A549 (cell line): Measurements from ENCODE around the gene SF3B3. TPM values are rescaled to one million over a fixed set of nuclear protein-coding genes. Genes with fewer than 3 reads are reported as not detected.
"Not testable (repeated sequence)": the region's sequence is repeated elsewhere in the genome, so short reads cannot be mapped to it uniquely, and the experiment has no call there.

Experiments
- ATAC-seq, 2 experiments: fragments of 200-7000 bp in 1 of 2; fragments of >200 bp in 1 of 2; cut with Nextera tagmentation in 1 of 2; cut with Tn5 transposase in 1 of 2; 3 replicates each; pipeline versions ENCODE4 v1.8.0 to v1.9.1; 2018 to 2020; ENCODE audit warnings: mild to moderate bottlenecking in 1 of 2, moderate library complexity in 1 of 2
- CTCF ChIA-PET: fragments of 300-600 bp; sonication (Branson Sonifier 250); formaldehyde crosslinking; extraction: SDS; loops from one replicate; lab custom pipeline; 2021; ENCODE audit warnings: antibody characterized with exemption, inconsistent platforms; lab: Yijun Ruan, JAX
- POLR2A ChIA-PET: fragments of 350-600 bp; formaldehyde crosslinking; extraction: SDS; loops from one replicate; lab custom pipeline; 2021; ENCODE audit warnings: antibody characterized with exemption, inconsistent platforms; lab: Yijun Ruan, JAX
- DNase-seq, 2 experiments: peaks; one replicate each; pipeline versions ENCODE4 v3.0.0 to v3.0.0-alpha.2; 2011 to 2016; ENCODE audit warnings: low read depth in 1 of 2, low spot score in 1 of 2
- FAIRE-seq: peaks from 2 replicates; lab custom pipeline; 2011; peaks lifted over from hg19 to GRCh38; lab: Jason Lieb, UNC
- H3K27ac ChIP-seq, 2 experiments: fragments of >200 bp; sonication (Bioruptor Twin); formaldehyde crosslinking; 3 replicates each; pipeline ENCODE4 v1.5.1; 2016 to 2017
- H3K4me1 ChIP-seq: fragments of >200 bp; sonication (Bioruptor Twin); formaldehyde crosslinking; 3 replicates; pipeline ENCODE4 v1.6.1; 2016
- H3K4me2 ChIP-seq: fragments of >200 bp; sonication (Bioruptor Twin); formaldehyde crosslinking; 3 replicates; pipeline ENCODE4 v1.6.1; 2016
- H3K4me3 ChIP-seq: fragments of >200 bp; sonication (Bioruptor Twin); formaldehyde crosslinking; 3 replicates; pipeline ENCODE4 v1.5.1; 2016
- H3K9me3 ChIP-seq: fragments of >200 bp; sonication (Bioruptor Twin); formaldehyde crosslinking; 3 replicates; pipeline ENCODE4 v1.6.1; 2016
- BHLHE40 ChIP-seq: IDR thresholded peaks from 2 replicates; pipeline ENCODE4 v1.6.1; 2012; ENCODE audit warnings: low read depth, low read length, inconsistent platforms
- CBX2 ChIP-seq: fragments of 200-600 bp; sonication (generic); IDR thresholded peaks from 2 replicates; pipeline ENCODE4 v1.6.1; 2016; ENCODE audit warnings: low read depth, mild to moderate bottlenecking, borderline replicate concordance
- CHD4 ChIP-seq: fragments of 200-600 bp; sonication (generic); IDR thresholded peaks from 2 replicates; pipeline ENCODE4 v1.6.1; 2016; ENCODE audit warnings: antibody characterized with exemption, mild to moderate bottlenecking, borderline replicate concordance
- CTCF ChIP-seq: fragments of >200 bp; sonication (Bioruptor Twin); formaldehyde crosslinking; IDR thresholded peaks from 3 replicates; pipeline ENCODE4 v1.5.1; 2016
- EHMT2 ChIP-seq: fragments of 200-600 bp; sonication (generic); IDR thresholded peaks from 2 replicates; pipeline ENCODE4 v1.6.1; 2016; ENCODE audit warnings: antibody characterized with exemption, low read depth, mild to moderate bottlenecking, moderate library complexity
- ELK1 ChIP-seq: fragments of 150-350 bp; IDR thresholded peaks from 2 replicates; pipeline ENCODE4 v1.6.1; 2014; ENCODE audit warnings: low read depth, mild to moderate bottlenecking, low read length
- FOXS1 ChIP-seq: fragments of 250-450 bp; sonication (Bioruptor Pico); IDR thresholded peaks from 2 replicates; pipeline ENCODE4 v1.5.0; 2020; ENCODE audit warnings: mild to moderate bottlenecking, moderate library complexity
- HDAC2 ChIP-seq: fragments of 200-600 bp; sonication (generic); IDR thresholded peaks from 2 replicates; pipeline ENCODE4 v1.6.1; 2016
- HEYL ChIP-seq: fragments of 250-450 bp; sonication (Bioruptor Pico); IDR thresholded peaks from 2 replicates; pipeline ENCODE4 v1.8.0; 2021; ENCODE audit warnings: mild to moderate bottlenecking, moderate library complexity
- HOXB5 ChIP-seq: fragments of 250-450 bp; sonication (Bioruptor Pico); IDR thresholded peaks from 2 replicates; pipeline ENCODE4 v1.5.0; 2020; ENCODE audit warnings: mild to moderate bottlenecking, moderate library complexity
- JUN ChIP-seq, 2 experiments: fragments of >200 bp; sonication (Bioruptor Twin); formaldehyde crosslinking; IDR thresholded peaks; 2 replicates in 1 of 2; 3 replicates in 1 of 2; pipeline ENCODE4 v1.6.1; 2016 to 2017
- KDM5A ChIP-seq: fragments of 200-600 bp; sonication (generic); IDR thresholded peaks from 2 replicates; pipeline ENCODE4 v1.6.1; 2016; ENCODE audit warnings: antibody characterized with exemption, mild to moderate bottlenecking
- MAZ ChIP-seq: fragments of 150-350 bp; IDR thresholded peaks from 2 replicates; pipeline ENCODE4 v1.6.1; 2014; ENCODE audit warnings: antibody characterized with exemption, low read depth, low read length, borderline replicate concordance
- NFE2L2 ChIP-seq: fragments of 150-350 bp; conservative IDR thresholded peaks from 2 replicates; pipeline ENCODE4 v1.6.1; 2014; ENCODE audit warnings: low read length
- NPAS2 ChIP-seq: fragments of 250-450 bp; sonication (Bioruptor Pico); IDR thresholded peaks from 2 replicates; pipeline ENCODE4 v1.8.0; 2022; ENCODE audit warnings: mild to moderate bottlenecking, moderate library complexity, borderline replicate concordance
- PHF8 ChIP-seq: fragments of 200-600 bp; sonication (generic); IDR thresholded peaks from 2 replicates; pipeline ENCODE4 v1.6.1; 2016; ENCODE audit warnings: low read depth, mild to moderate bottlenecking, antibody characterized with exemption, moderate library complexity, borderline replicate concordance
- POLR2A ChIP-seq: IDR thresholded peaks from 2 replicates; pipeline ENCODE4 v1.6.1; 2012; ENCODE audit warnings: mild to moderate bottlenecking, low read length
- RARB ChIP-seq: fragments of 250-450 bp; sonication (Bioruptor Pico); IDR thresholded peaks from 2 replicates; pipeline ENCODE4 v1.8.0; 2021; ENCODE audit warnings: mild to moderate bottlenecking, moderate library complexity
- RCOR1 ChIP-seq: fragments of 150-350 bp; IDR thresholded peaks from 2 replicates; pipeline ENCODE4 v1.6.1; 2014; ENCODE audit warnings: antibody characterized with exemption, low read length, low read depth
- RNF2 ChIP-seq: fragments of 200-600 bp; sonication (generic); IDR thresholded peaks from 2 replicates; pipeline ENCODE4 v1.6.1; 2016; ENCODE audit warnings: low read depth, mild to moderate bottlenecking, antibody characterized with exemption, moderate library complexity, borderline replicate concordance
- SREBF2 ChIP-seq: fragments of 450-650 bp; IDR thresholded peaks from 2 replicates; pipeline ENCODE4 v1.6.1; 2014; ENCODE audit warnings: mild to moderate bottlenecking, moderate library complexity
- USF2 ChIP-seq: fragments of 450-650 bp; IDR thresholded peaks from 2 replicates; pipeline ENCODE4 v1.6.1; 2014; ENCODE audit warnings: antibody characterized with exemption
- ZFP36 ChIP-seq: fragments of 450-650 bp; IDR thresholded peaks from 2 replicates; pipeline ENCODE4 v1.6.1; 2014; ENCODE audit warnings: borderline replicate concordance; ENCODE audit not compliant: partially characterized antibody
- ZNF302 ChIP-seq: fragments of 250-450 bp; sonication (Bioruptor Pico); IDR thresholded peaks from 2 replicates; pipeline ENCODE4 v1.9.0; 2021; ENCODE audit warnings: inconsistent platforms, mild to moderate bottlenecking, moderate library complexity
- ZSCAN20 ChIP-seq: fragments of 250-450 bp; sonication (Bioruptor Pico); IDR thresholded peaks from 2 replicates; pipeline ENCODE4 v1.8.0; 2022; ENCODE audit warnings: mild to moderate bottlenecking, moderate library complexity
- WGBS: methylation state at CpG from one replicate; pipeline ENCODE4 v1.1.6; 2017; ENCODE audit errors: missing lambda C conversion rate; 5-methylcytosine and 5-hydroxymethylcytosine counted together
- polyA plus RNA-seq, 4 experiments: library from polyadenylated mRNA; depleted of rRNA in 3 of 4; stranded (reverse); fragments of >200 nt; fragmentation: RNase III in 1 of 4; extraction: RNeasy Plus Mini Kit Qiagen cat#74134 plus additional on column Dnase treatment in 1 of 4; gene quantifications; 2 replicates in 3 of 4; 3 replicates in 1 of 4; pipeline ENCODE4 v1.2.3, GENCODE V29; 2011 to 2017
- TF ChIP-seq, protein P1 (sequence below): IDR thresholded peaks from 2 replicates; pipeline ENCODE4 v1.6.1; 2012; ENCODE audit warnings: low read depth, borderline replicate concordance
- TF ChIP-seq, protein P2 (sequence below): fragments of >200 bp; sonication (Bioruptor Twin); formaldehyde crosslinking; IDR thresholded peaks from 2 replicates; pipeline ENCODE4 v1.6.1; 2016

The SF3B3 gene
- polyA plus RNA-seq, 2 of the 4 experiments (the other 2 are of a cell fraction), result 111 to 155 TPM

- CTCF ChIA-PET, result interaction anchor here (1.1 to 1.3 kb wide), 2 partner anchors 8 to 52 kb away, joined by 3 to 5 read pairs; no protein-coding TSS in a partner anchor
- Histone ChIP-seq H3K27ac (peak overlapping the region; percentile 86 to 93), H3K4me3 (peak overlapping the region; percentile 75), H3K4me1 (peaks cover 32% of the 10 kb centered on the region), H3K4me2 (peak overlapping the region; percentile 98), H3K9me3 (no peaks in the 10 kb centered on the region)
- FAIRE-seq (no peak), ATAC-seq (no peak), DNase-seq (no peak)
- 46% methylated on average over 18 of the region's 18 CpGs for WGBS
- no peak for TF ChIP-seq ZNF302 (CRISPR knock-in tag)
- TF ChIP-seq SREBF2, result no peak
- no peak for TF ChIP-seq CBX2
- POLR2A ChIA-PET, result interaction anchor here (0.6 to 0.9 kb wide), 4 partner anchors 19 to 133 kb away, joined by 3 to 5 read pairs (median 3); partner anchors contain the start of gene FCSK
Measured at GRCh38 chr16:70522216-70523075, 1.2 kb upstream of the SF3B3 start.

- no peak for FAIRE-seq
- peak within 1 kb of the TSS; percentile 98 for H3K4me2 ChIP-seq
- no peaks in the 10 kb centered on the region for H3K9me3 ChIP-seq
- H3K4me1 ChIP-seq, result peaks cover 37% of the 10 kb centered on the region
- H3K4me3 ChIP-seq, result peak within 1 kb of the TSS; percentile 75
- 1% methylated on average over 36 of the region's 36 CpGs for WGBS
- no peak for TF ChIP-seq RCOR1
- peak; percentile 97 for TF ChIP-seq HDAC2
- peak; percentile 98 for TF ChIP-seq KDM5A
- no peak for TF ChIP-seq ZNF302 (CRISPR knock-in tag)
- no peak for TF ChIP-seq EHMT2
- TF ChIP-seq PHF8, result no peak
- 0 out of 2 replicates have a peak, but pooled peaks have one; percentile 64 for TF ChIP-seq ELK1
- TF ChIP-seq POLR2A, result peak; percentile 77
- no peak for TF ChIP-seq SREBF2
- no peak; a peak in 1 of 5 replicates for TF ChIP-seq JUN (IDR thresholded peaks at IDR 0.05)
- TF ChIP-seq CBX2, result no peak
- TF ChIP-seq NFE2L2, result no peak
- TF ChIP-seq, protein P1, sequence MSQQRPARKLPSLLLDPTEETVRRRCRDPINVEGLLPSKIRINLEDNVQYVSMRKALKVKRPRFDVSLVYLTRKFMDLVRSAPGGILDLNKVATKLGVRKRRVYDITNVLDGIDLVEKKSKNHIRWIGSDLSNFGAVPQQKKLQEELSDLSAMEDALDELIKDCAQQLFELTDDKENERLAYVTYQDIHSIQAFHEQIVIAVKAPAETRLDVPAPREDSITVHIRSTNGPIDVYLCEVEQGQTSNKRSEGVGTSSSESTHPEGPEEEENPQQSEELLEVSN, result 0 out of 2 replicates have a peak, but pooled peaks have one; percentile 68
- no peak for TF ChIP-seq MAZ
- no peak for TF ChIP-seq HEYL (CRISPR knock-in tag)
- no peak for TF ChIP-seq ZSCAN20 (CRISPR knock-in tag)
- TF ChIP-seq FOXS1, result no peak
- no peak for TF ChIP-seq HOXB5 (CRISPR knock-in tag)
- TF ChIP-seq CHD4, result no peak
- TF ChIP-seq BHLHE40, result no peak
- no peak for TF ChIP-seq RNF2
- TF ChIP-seq CTCF, result no peak
- TF ChIP-seq ZFP36, result no peak
- TF ChIP-seq NPAS2 (CRISPR knock-in tag), result no peak
- TF ChIP-seq RARB (CRISPR knock-in tag), result no peak
- no peak for TF ChIP-seq USF2
- TF ChIP-seq, protein P2, sequence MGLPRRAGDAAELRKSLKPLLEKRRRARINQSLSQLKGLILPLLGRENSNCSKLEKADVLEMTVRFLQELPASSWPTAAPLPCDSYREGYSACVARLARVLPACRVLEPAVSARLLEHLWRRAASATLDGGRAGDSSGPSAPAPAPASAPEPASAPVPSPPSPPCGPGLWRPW, result no peak
- CTCF ChIA-PET, result interaction anchor here (1.1 to 1.5 kb wide), 3 partner anchors 9 to 131 kb away, joined by 3 to 5 read pairs (median 4); no protein-coding TSS in a partner anchor
- POLR2A ChIA-PET, result interaction anchor here (0.6 to 0.9 kb wide), 5 partner anchors 18 to 171 kb away, joined by 3 to 5 read pairs (median 3); partner anchors contain the start of gene FCSK
- peak; percentile 90 to 91 for ATAC-seq
- peak within 1 kb of the TSS; percentile 86 to 93 for H3K27ac ChIP-seq
- DNase-seq, result peak; percentile 88
Measured at GRCh38 chr16:70523076-70523742, 407 bp upstream of the SF3B3 start, which contains the start of gene COG4. TSS of gene COG4 (minus strand) at chr16:70523554. CDS start at chr16:70523543, 11 bp downstream.

DNA sequence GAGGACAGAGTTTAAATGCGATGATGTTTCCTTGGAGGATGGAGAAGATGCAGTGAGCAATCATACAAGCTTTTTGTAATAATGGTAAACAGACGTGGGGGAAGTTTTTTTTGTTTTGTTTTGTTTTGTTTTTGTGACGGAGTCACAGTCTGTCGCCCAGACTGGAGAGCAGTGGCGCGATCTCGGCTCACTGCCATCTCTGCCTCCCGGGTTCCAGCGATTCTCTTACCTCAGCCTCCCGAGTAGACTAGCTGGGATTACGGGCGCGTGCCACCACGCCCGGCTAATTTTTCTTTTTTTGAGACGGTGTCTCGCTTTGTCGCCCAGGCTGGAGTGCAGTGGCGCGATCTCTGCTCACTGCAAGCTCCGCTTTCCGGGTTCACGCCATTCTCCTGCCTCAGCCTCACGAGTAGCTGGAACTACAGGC is 796 bp downstream of the SF3B3 start:
- DNase-seq, H3K9me3 ChIP-seq, FAIRE-seq: not testable (repeated sequence)
- ChIA-PET CTCF (interaction anchor here (0.7 to 1.5 kb wide), 4 partner anchors 129 to 235 kb away, joined by 3 to 4 read pairs (median 3); partner anchors contain the start of gene AARS1), POLR2A (interaction anchor here (1.2 to 2.3 kb wide), 2 partner anchors 21 to 144 kb away, joined by 4 to 18 read pairs; no protein-coding TSS in a partner anchor)
- Histone ChIP-seq H3K4me2 (peak overlapping the region; percentile 98), H3K4me3 (peak overlapping the region; percentile 75), H3K27ac (peak overlapping the region; percentile 86 to 93), H3K4me1 (peaks cover 48% of the 10 kb centered on the region)
- peak in 1 of 2 experiments; percentile 39; a peak in 3 of 6 replicates for ATAC-seq
- under 1% methylated on average over 24 of the region's 24 CpGs for WGBS
